IMR-90 (cell line): ENCODE measurements around the gene TOPORS. TPM values are rescaled to one million over a fixed set of nuclear protein-coding genes. Genes with fewer than 3 reads are reported as not detected.

ENCODE experiments used
- ATAC-seq: fragments of 200-7000 bp; cut with Tn5 transposase; 2 replicates; pipeline ENCODE4 v1.9.1; 2020; ENCODE audit warnings: low read depth, mild to moderate bottlenecking, moderate library complexity
- BruUV-seq: library from RNA; stranded (reverse); fragments of 400-500 nt; replicated peaks from 2 replicates; lab custom pipeline; 2021; lab: Mats Ljungman, UMichigan
- CTCF ChIA-PET: fragments of 300-600 bp; formaldehyde crosslinking; extraction: SDS; loops from one replicate; lab custom pipeline; 2021; ENCODE audit warnings: antibody characterized with exemption; lab: Yijun Ruan, JAX
- POLR2A ChIA-PET: fragments of 300-600 bp; sonication (Branson Sonifier 250); formaldehyde crosslinking; loops from one replicate; lab custom pipeline; 2022; ENCODE audit warnings: antibody characterized with exemption; ENCODE audit not compliant: unreplicated experiment; lab: Charles Lee
- DNase-seq: peaks from one replicate; pipeline ENCODE4 v3.0.0; 2013
- H2AFZ ChIP-seq: replicated peaks from 2 replicates; pipeline ENCODE3; 2013; ENCODE audit warnings: low read length, mild to moderate bottlenecking; ENCODE audit not compliant: poor library complexity
- H2AK5ac ChIP-seq: 2 replicates; pipeline ENCODE4 v1.6.1; 2013; ENCODE audit warnings: low read depth, low read length, inconsistent platforms
- H2AK9ac ChIP-seq: replicated peaks from 2 replicates; pipeline ENCODE3; 2013; ENCODE audit warnings: mild to moderate bottlenecking, low read depth, low read length, moderate library complexity; ENCODE audit not compliant: poor library complexity
- H2BK120ac ChIP-seq: 2 replicates; pipeline ENCODE4 v1.6.1; 2013; ENCODE audit warnings: low read depth, low read length, inconsistent platforms
- H2BK15ac ChIP-seq: 3 replicates; pipeline ENCODE4 v1.6.1; 2013; ENCODE audit warnings: low read depth, low read length, inconsistent platforms
- H2BK20ac ChIP-seq: 2 replicates; pipeline ENCODE4 v1.6.1; 2013; ENCODE audit warnings: low read depth, mild to moderate bottlenecking, inconsistent platforms, low read length, moderate library complexity
- H2BK5ac ChIP-seq: 2 replicates; pipeline ENCODE4 v1.6.1; 2013; ENCODE audit warnings: mild to moderate bottlenecking, low read depth, low read length, inconsistent platforms; ENCODE audit not compliant: poor library complexity, severe bottlenecking
- H3K14ac ChIP-seq: replicated peaks from 2 replicates; pipeline ENCODE4 v1.6.1; 2013; ENCODE audit warnings: low read depth, low read length, inconsistent platforms
- H3K18ac ChIP-seq: 2 replicates; pipeline ENCODE4 v1.6.1; 2013; ENCODE audit warnings: low read depth, low read length, control low read depth
- H3K23ac ChIP-seq: 2 replicates; pipeline ENCODE4 v1.6.1; 2013; ENCODE audit warnings: low read depth, low read length, inconsistent platforms
- H3K27ac ChIP-seq: 2 replicates; pipeline ENCODE4 v1.5.1; 2013; ENCODE audit warnings: mild to moderate bottlenecking, control low read depth, low read length; ENCODE audit not compliant: insufficient read depth
- H3K27me3 ChIP-seq: 2 replicates; pipeline ENCODE4 v1.6.1; 2013; ENCODE audit warnings: low read length; ENCODE audit not compliant: control insufficient read depth, insufficient read depth
- H3K36me3 ChIP-seq: 2 replicates; pipeline ENCODE4 v1.6.1; 2013; ENCODE audit warnings: low read length, mixed read lengths; ENCODE audit not compliant: control insufficient read depth, insufficient read depth
- H3K4ac ChIP-seq: 2 replicates; pipeline ENCODE4 v1.6.1; 2013; ENCODE audit warnings: low read depth, low read length, inconsistent platforms
- H3K4me1 ChIP-seq: 2 replicates; pipeline ENCODE4 v1.6.1; 2013; ENCODE audit warnings: low read length, mixed read lengths; ENCODE audit not compliant: control insufficient read depth, insufficient read depth
- H3K4me2 ChIP-seq: 2 replicates; pipeline ENCODE4 v1.6.1; 2013; ENCODE audit warnings: low read depth, mild to moderate bottlenecking, control low read depth, low read length, moderate library complexity
- H3K4me3 ChIP-seq: 2 replicates; pipeline ENCODE4 v1.5.1; 2013; ENCODE audit warnings: low read depth, mild to moderate bottlenecking, control low read depth, low read length, moderate library complexity; ENCODE audit not compliant: insufficient read depth
- H3K56ac ChIP-seq: 2 replicates; pipeline ENCODE4 v1.6.1; 2013; ENCODE audit warnings: low read length, inconsistent platforms; ENCODE audit not compliant: insufficient read depth; ENCODE audit errors: extremely low read depth
- H3K79me1 ChIP-seq, 2 experiments: 2 replicates each; pipeline ENCODE4 v1.6.1; 2013; ENCODE audit warnings: low read length in 2 of 2, inconsistent platforms in 1 of 2, low read depth in 1 of 2
- H3K9ac ChIP-seq: 2 replicates; pipeline ENCODE4 v1.6.1; 2013; ENCODE audit warnings: low read depth, low read length, control low read depth
- H3K9me1 ChIP-seq: 2 replicates; pipeline ENCODE4 v1.6.1; 2013; ENCODE audit warnings: low read length, inconsistent platforms; ENCODE audit not compliant: insufficient read depth
- H3K9me3 ChIP-seq: 2 replicates; pipeline ENCODE4 v1.6.1; 2013; ENCODE audit warnings: low read length; ENCODE audit not compliant: control insufficient read depth, insufficient read depth
- H4K20me1 ChIP-seq: 2 replicates; pipeline ENCODE4 v1.6.1; 2013; ENCODE audit warnings: low read length, inconsistent platforms; ENCODE audit not compliant: insufficient read depth
- H4K5ac ChIP-seq: 2 replicates; pipeline ENCODE4 v1.6.1; 2013; ENCODE audit warnings: mild to moderate bottlenecking, low read depth, low read length, control low read depth
- H4K8ac ChIP-seq, 2 experiments: 2 replicates each; pipeline ENCODE4 v1.6.1; 2013; ENCODE audit warnings: low read depth in 2 of 2, low read length in 2 of 2, control low read depth in 1 of 2, inconsistent platforms in 1 of 2
- H4K91ac ChIP-seq: 2 replicates; pipeline ENCODE4 v1.6.1; 2013; ENCODE audit warnings: low read depth, low read length, inconsistent platforms; ENCODE audit not compliant: insufficient read depth
- CTCF ChIP-seq: conservative IDR thresholded peaks from 2 replicates; pipeline ENCODE4 v1.5.1; 2012; ENCODE audit warnings: mild to moderate bottlenecking, low read depth, low read length, improper control_type of control experiment
- FOS ChIP-seq: fragments of 150-350 bp; IDR thresholded peaks from 2 replicates; pipeline ENCODE4 v1.6.1; 2016; ENCODE audit warnings: low read depth, low read length
- POLR2A ChIP-seq: IDR thresholded peaks from 2 replicates; pipeline ENCODE4 v1.6.1; 2012; ENCODE audit warnings: mild to moderate bottlenecking, low read depth, low read length
- RAD21 ChIP-seq: IDR thresholded peaks from 2 replicates; pipeline ENCODE4 v1.6.1; 2012; ENCODE audit warnings: low read length, improper control_type of control experiment
- SMC3 ChIP-seq: fragments of 150-350 bp; IDR thresholded peaks from 2 replicates; pipeline ENCODE4 v1.6.1; 2016; ENCODE audit warnings: low read depth, mild to moderate bottlenecking, antibody characterized with exemption, low read length, moderate library complexity
- USF2 ChIP-seq: fragments of 150-350 bp; IDR thresholded peaks from 2 replicates; pipeline ENCODE4 v1.6.1; 2017; ENCODE audit warnings: mild to moderate bottlenecking, antibody characterized with exemption, low read length, low read depth
- WGBS, 2 experiments: methylation state at CpG; one replicate each; pipeline versions ENCODE4 v1.1.5 to v1.1.7; 2013; ENCODE audit warnings: missing lambda C conversion rate in 2 of 2; ENCODE audit not compliant: insufficient read length in 1 of 2; ENCODE audit errors: extremely low coverage in 2 of 2; 5-methylcytosine and 5-hydroxymethylcytosine counted together
- dilution Hi-C: fragments of 300-500 bp; cut with HindIII; formaldehyde crosslinking; loops from one replicate; pipeline ENCODE4 v1.14.3; 2018; ENCODE audit warnings: low sequenced_read_pairs; ENCODE audit not compliant: unreplicated experiment
- in situ Hi-C: fragments of 300-500 bp; cut with MboI; formaldehyde crosslinking; loops from 3 replicates; pipeline ENCODE4 v1.14.3; 2019; ENCODE audit warnings: low sequenced_read_pairs, inconsistent platforms, mixed read lengths
- intact Hi-C: fragments of 100-400 bp; cut with micrococcal nuclease; formaldehyde crosslinking; loops from 2 replicates; pipeline ENCODE4 v1.10.0; 2022
- polyA plus RNA-seq, 3 experiments: library from polyadenylated mRNA; depleted of rRNA; stranded (reverse); fragments of >200 nt; gene quantifications; 2 replicates each; pipeline ENCODE4 v1.2.3, GENCODE V29; 2012; ENCODE audit warnings: low replicate concordance in 1 of 3
- total RNA-seq: library from RNA; depleted of rRNA; stranded (reverse); fragments of >200 nt; gene quantifications from 2 replicates; pipeline ENCODE4 v1.2.3, GENCODE V29; 2012

TOPORS gene
- total and polyA plus RNA-seq, 2 of the 4 experiments (the other 2 are of a cell fraction): 7.4 to 27.8 TPM

- TF ChIP-seq USF2 (no peak), POLR2A (no peak)
Observed at GRCh38 chr9:32580631-32581300, 28.4 kb upstream of the TOPORS start (continued).

- peak; percentile 65; the same call in 1 of the 2 replicates for ATAC-seq
- DNase-seq: peak; percentile 53
- Histone ChIP-seq H3K4ac (no peak overlapping the region), H2BK20ac (no peak overlapping the region), H2AFZ (no peak overlapping the region), H3K18ac (no peak overlapping the region), H2BK5ac (no peak overlapping the region), H3K14ac (no peak overlapping the region), H3K9me3 (no peaks in the 10 kb centered on the region), H2AK9ac (no peak overlapping the region), H3K9me1 (no peaks in the 10 kb centered on the region), H3K79me1 (no peaks in the 10 kb centered on the region), H4K91ac (no peak overlapping the region), H3K56ac (no peak overlapping the region), H4K20me1 (no peaks in the 10 kb centered on the region), H2BK120ac (no peak overlapping the region), H2BK15ac (no peak overlapping the region), H3K9ac (no peak overlapping the region), H3K36me3 (no peaks in the 10 kb centered on the region), H3K4me2 (no peak overlapping the region), H4K8ac (no peak overlapping the region), H3K23ac (no peak overlapping the region), H3K4me1 (0 out of 2 replicates have a peak, but pooled peaks cover 3% of the 10 kb centered on the region), H3K27ac (no peak overlapping the region), H3K4me3 (no peak overlapping the region), H2AK5ac (no peak overlapping the region), H4K5ac (no peak overlapping the region), H3K27me3 (peaks cover 2% of the 10 kb centered on the region; the same call in 1 of the 2 replicates)
- 20 to 100% methylated on average over 1 of the region's 4 CpGs for WGBS, 2 experiments
- TF ChIP-seq FOS (no peak), SMC3 (peak; percentile 96), RAD21 (peak; percentile 82), CTCF (peak; percentile 89)
- ChIA-PET POLR2A (interaction anchor here (0.5 kb wide), 1 partner anchor 53 kb away, joined by 4 read pairs; no protein-coding TSS in a partner anchor), CTCF (interaction anchor here (0.6 to 11.5 kb wide), 20 partner anchors 9 to 397 kb away, joined by 3 to 189 read pairs (median 4); partner anchors contain the start of gene ACO1)
- intact Hi-C loops: loop anchor here (1.0 kb wide), 1 partner anchor 201 kb away; no protein-coding TSS in a partner anchor
- BruUV-seq: no TSS peak
- in situ Hi-C loops: loop anchor here (5.0 kb wide), 2 partner anchors 198 to 387 kb away; partner anchors contain the start of gene ACO1
- dilution Hi-C loops: no loop called here
Observed at GRCh38 chr9:32579706-32580331, 27.4 kb upstream of the TOPORS start.
